Measurements from ENCODE around the gene LHFPL6.

LHFPL6 gene

DNA sequence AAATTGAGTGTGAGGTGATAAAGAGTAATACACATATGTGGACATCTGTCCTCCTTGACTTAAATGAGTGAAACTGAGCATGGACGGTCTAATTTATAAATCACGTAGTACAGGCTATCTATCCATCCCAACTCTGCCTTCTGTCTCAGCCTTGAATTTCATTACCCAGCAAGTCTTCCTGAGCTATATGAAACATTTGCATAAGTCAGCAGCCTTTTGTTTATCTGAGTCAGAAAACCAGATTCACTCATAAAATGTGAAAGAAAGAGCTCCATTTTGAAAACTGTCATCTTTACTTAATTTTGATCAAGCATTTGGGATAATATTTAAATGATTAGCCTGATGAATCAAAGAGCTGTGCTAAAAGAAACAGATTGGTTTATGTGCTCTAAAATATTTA is 197.9 kb downstream of the LHFPL6 start:
- TF ChIP-seq, protein P1, sequence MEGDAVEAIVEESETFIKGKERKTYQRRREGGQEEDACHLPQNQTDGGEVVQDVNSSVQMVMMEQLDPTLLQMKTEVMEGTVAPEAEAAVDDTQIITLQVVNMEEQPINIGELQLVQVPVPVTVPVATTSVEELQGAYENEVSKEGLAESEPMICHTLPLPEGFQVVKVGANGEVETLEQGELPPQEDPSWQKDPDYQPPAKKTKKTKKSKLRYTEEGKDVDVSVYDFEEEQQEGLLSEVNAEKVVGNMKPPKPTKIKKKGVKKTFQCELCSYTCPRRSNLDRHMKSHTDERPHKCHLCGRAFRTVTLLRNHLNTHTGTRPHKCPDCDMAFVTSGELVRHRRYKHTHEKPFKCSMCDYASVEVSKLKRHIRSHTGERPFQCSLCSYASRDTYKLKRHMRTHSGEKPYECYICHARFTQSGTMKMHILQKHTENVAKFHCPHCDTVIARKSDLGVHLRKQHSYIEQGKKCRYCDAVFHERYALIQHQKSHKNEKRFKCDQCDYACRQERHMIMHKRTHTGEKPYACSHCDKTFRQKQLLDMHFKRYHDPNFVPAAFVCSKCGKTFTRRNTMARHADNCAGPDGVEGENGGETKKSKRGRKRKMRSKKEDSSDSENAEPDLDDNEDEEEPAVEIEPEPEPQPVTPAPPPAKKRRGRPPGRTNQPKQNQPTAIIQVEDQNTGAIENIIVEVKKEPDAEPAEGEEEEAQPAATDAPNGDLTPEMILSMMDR (IDR thresholded peaks at IDR 0.05; ENCODE audit: insufficient read depth, low read depth, low read length, missing control alignments), result no peak
- no peak overlapping the region for H3K4me3 ChIP-seq (ENCODE audit: low read length)
- no peak for DNase-seq (ENCODE audit: low read depth)

DNA sequence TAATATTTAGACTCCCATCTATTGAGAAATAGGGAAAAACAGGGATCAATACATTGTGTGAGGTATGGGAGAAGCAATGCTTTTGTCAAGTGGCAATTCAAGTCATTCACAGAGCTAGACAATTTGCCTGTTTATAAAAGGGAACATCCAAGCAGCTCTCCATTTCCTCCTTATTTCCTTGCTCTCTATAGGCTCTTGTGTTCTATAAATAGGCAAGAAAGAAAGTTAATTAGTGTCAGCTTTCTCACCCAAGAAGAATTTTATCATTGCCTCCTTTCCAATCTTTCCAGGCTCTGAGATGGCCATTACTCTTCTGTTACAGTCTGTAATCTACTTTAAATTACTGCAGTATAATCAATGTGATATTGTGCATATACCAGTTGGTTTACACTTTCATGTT is 199.9 kb downstream of the LHFPL6 start:
- no peak for DNase-seq (ENCODE audit: low read depth)
- H3K4me3 ChIP-seq (ENCODE audit: low read length), result no peak overlapping the region
- TF ChIP-seq, protein P1 (IDR thresholded peaks at IDR 0.05; ENCODE audit: insufficient read depth, low read depth, low read length, missing control alignments), result no peak

DNA sequence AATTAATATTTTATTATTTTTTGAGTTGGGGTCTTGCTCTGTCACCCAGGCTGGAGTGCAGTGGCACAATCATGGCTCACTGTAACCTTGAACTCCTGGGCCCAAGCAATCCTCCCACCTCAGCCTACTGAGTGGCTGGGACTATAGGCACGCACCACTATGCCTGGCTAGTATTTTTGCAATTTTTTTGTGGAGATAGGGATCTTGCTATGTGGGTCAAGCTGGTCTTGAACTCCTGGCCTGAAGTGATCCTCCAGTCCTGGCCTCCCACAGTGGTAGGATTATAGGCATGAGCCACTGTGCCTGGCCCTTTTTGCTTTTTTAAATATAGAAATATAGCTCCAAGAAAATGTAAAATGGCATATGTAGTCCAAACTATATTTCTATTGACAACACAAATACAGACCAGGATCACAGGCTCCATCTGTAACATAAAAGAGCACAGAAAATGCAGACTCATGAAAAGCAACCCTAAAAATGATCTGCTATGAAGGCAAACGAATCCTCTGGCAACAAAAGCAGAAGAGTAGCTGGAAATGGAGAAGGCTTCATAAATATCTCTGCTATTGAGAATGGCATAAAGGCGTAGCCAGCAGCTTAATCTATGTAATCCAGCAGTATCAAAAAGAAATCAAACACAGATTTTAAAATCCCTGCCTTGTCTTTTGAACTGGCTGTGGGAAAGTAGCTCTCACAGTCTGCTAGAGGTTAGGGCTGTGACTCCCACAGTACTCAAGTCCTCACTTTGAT is 200.6 kb downstream of the LHFPL6 start:
- no peak for DNase-seq (ENCODE audit: low read depth)
- TF ChIP-seq, protein P1 (IDR thresholded peaks at IDR 0.05; ENCODE audit: insufficient read depth, low read depth, low read length, missing control alignments), result no peak
- H3K4me3 ChIP-seq (ENCODE audit: low read length), result no peak overlapping the region

DNA sequence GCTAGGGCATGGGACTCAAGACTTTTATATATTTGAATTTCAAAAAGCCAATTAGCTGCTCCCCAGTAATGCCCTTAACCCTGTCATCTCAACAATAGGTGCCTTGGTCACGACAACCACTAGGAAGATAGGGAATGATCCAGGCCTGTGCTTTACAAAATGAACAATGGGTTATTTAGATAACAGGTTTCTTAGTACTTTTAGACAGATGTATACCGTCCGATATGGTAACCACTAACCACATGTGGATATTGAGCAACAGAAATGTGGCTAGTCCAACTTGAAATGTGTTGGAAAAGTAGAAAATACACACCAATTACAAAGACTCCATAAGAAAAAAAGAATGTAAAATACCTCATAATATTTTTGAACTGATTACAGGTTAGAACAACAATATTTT is 201.2 kb downstream of the LHFPL6 start:
- H3K4me3 ChIP-seq (ENCODE audit: low read length), result no peak overlapping the region
- TF ChIP-seq, protein P1 (IDR thresholded peaks at IDR 0.05; ENCODE audit: insufficient read depth, low read depth, low read length, missing control alignments), result no peak
- no peak for DNase-seq (ENCODE audit: low read depth)

DNA sequence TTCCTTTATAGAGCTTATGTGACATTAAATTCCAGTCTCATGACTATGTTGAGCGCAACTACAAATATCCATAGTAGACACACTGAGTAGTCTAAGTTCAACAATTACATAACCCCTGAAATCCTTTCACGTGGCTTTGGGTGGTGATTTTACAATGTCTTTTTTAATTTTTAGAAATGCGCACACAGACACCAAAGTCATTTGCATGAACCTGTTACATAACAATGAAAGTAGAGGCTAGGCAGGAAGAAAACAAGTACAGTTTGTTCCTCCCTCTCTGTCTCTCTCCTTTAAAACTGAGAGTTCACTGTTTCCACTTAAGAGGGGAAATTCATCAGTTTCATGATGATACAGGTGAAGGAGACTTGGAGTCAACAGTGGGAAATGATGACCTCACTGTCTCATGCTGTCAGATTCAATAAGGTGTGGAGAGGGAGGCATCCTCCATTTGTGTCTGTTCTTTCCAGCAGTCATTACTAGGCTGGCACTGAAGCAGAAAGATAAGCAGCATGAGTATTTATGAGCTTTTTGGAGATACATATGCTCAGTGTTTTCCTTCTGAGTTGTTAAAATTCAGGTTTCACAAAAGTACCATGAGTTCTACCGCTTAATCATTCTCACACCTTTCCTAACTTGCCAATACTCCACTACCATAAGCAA is 201.8 kb downstream of the LHFPL6 start:
- H3K4me3 ChIP-seq (ENCODE audit: low read length), result no peak overlapping the region
- peak; percentile 16 for DNase-seq (ENCODE audit: low read depth)
- TF ChIP-seq, protein P1 (IDR thresholded peaks at IDR 0.05; ENCODE audit: insufficient read depth, low read depth, low read length, missing control alignments), result no peak

DNA sequence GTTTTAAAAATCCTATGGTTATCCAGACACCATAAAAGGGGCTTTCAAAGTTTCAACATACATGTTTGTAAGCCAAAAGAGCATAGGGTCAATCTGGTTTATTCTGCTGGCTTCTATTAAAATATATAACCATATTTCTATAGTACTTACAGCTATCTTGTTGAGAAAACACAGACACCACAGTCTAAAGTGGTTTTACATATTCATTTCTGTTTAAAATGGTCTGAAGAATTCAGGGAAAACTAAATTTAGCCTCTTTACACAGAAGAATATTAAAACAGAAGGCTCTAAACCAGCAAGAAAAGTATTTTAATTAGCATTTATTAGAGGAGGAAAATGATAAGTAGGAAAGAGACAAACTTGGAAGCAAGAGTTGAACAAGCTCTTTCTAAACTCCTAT is 203.9 kb downstream of the LHFPL6 start:
- no peak for DNase-seq (ENCODE audit: low read depth)
- no peak overlapping the region for H3K4me3 ChIP-seq (ENCODE audit: low read length)
- TF ChIP-seq, protein P1 (IDR thresholded peaks at IDR 0.05; ENCODE audit: insufficient read depth, low read depth, low read length, missing control alignments), result no peak
